ENCODE results near the gene MOB1A.
"Not testable (repeated sequence)": the region's sequence is repeated elsewhere in the genome, so short reads cannot be mapped to it uniquely, and the experiment has no call there.

The MOB1A gene

GRCh38 chr2:74188018-74188601 lies 9.4 kb upstream of the MOB1A start:
- H3K27me3 ChIP-seq (ENCODE audit: insufficient read depth, poor library complexity, severe bottlenecking), result no peaks in the 10 kb centered on the region
- H3K4me3 ChIP-seq (replicated peaks; ENCODE audit: insufficient read depth, low read length), result no peak overlapping the region
- TF ChIP-seq REST (IDR thresholded peaks at IDR 0.05; ENCODE audit: insufficient replicate concordance, low read depth) (no peak), POLR2AphosphoS5 (IDR thresholded peaks at IDR 0.05; ENCODE audit: low read depth) (no peak), GABPA (IDR thresholded peaks at IDR 0.05; ENCODE audit: low read depth) (no peak), SPI1 (IDR thresholded peaks at IDR 0.05; ENCODE audit: borderline replicate concordance, low read depth) (no peak)
- TF ChIP-seq, protein P1, sequence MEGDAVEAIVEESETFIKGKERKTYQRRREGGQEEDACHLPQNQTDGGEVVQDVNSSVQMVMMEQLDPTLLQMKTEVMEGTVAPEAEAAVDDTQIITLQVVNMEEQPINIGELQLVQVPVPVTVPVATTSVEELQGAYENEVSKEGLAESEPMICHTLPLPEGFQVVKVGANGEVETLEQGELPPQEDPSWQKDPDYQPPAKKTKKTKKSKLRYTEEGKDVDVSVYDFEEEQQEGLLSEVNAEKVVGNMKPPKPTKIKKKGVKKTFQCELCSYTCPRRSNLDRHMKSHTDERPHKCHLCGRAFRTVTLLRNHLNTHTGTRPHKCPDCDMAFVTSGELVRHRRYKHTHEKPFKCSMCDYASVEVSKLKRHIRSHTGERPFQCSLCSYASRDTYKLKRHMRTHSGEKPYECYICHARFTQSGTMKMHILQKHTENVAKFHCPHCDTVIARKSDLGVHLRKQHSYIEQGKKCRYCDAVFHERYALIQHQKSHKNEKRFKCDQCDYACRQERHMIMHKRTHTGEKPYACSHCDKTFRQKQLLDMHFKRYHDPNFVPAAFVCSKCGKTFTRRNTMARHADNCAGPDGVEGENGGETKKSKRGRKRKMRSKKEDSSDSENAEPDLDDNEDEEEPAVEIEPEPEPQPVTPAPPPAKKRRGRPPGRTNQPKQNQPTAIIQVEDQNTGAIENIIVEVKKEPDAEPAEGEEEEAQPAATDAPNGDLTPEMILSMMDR (IDR thresholded peaks at IDR 0.05; ENCODE audit: insufficient read depth, low read length), result no peak
- no peak for DNase-seq (ENCODE audit: low read depth in 1 of 2, low spot score in 1 of 2)
- no peak overlapping the region for H3K27ac ChIP-seq (replicated peaks)

- H3K27ac ChIP-seq (replicated peaks), result peak overlapping the region; percentile 98
- DNase-seq (ENCODE audit: low read depth in 1 of 2, low spot score in 1 of 2); H3K27me3 ChIP-seq (ENCODE audit: insufficient read depth, poor library complexity, severe bottlenecking); H3K4me3 ChIP-seq (replicated peaks; ENCODE audit: insufficient read depth, low read length): not testable (repeated sequence)
Measured at GRCh38 chr2:74186706-74187105, 8.0 kb upstream of the MOB1A start.

- Histone ChIP-seq H3K27me3 (ENCODE audit: insufficient read depth, poor library complexity, severe bottlenecking) (no peaks in the 10 kb centered on the region), H3K27ac (replicated peaks) (peak overlapping the region; percentile 98), H3K4me3 (replicated peaks; ENCODE audit: insufficient read depth, low read length) (no peak overlapping the region)
- TF ChIP-seq, protein P1 (IDR thresholded peaks at IDR 0.05; ENCODE audit: insufficient read depth, low read length), result no peak
- TF ChIP-seq POLR2AphosphoS5 (IDR thresholded peaks at IDR 0.05; ENCODE audit: low read depth) (peak; percentile 86), REST (IDR thresholded peaks at IDR 0.05; ENCODE audit: insufficient replicate concordance, low read depth) (no peak), SPI1 (IDR thresholded peaks at IDR 0.05; ENCODE audit: borderline replicate concordance, low read depth) (peak; percentile 35; the same call in 1 of the 2 replicates), GABPA (IDR thresholded peaks at IDR 0.05; ENCODE audit: low read depth) (no peak)
- DNase-seq (ENCODE audit: low read depth in 1 of 2, low spot score in 1 of 2), result peak; percentile 98
Measured at GRCh38 chr2:74186038-74186437, 7.4 kb upstream of the MOB1A start.

DNA sequence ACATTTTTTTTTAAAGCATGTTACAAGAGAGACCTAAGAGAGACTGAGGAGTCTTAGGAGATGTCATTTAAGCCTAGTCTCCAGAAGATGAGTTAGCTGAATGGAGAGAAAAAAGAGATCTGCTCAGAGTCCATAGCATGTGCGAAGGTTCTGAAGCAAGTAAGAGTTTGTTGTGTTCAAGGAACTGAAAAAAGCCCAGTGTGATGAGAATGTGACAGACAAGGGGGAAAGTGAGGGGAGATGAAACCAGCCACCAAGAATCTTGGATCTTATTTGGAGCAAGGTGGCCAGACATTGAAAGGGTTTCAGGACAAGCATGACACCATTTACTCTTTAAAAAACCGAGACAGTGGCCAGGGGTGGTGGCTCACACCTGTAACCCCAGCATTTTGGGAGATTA lies 5.2 kb upstream of the MOB1A start:
- no peak overlapping the region for H3K4me3 ChIP-seq (replicated peaks; ENCODE audit: insufficient read depth, low read length)
- peak overlapping the region; percentile 98 for H3K27ac ChIP-seq (replicated peaks)
- DNase-seq (ENCODE audit: low read depth in 1 of 2, low spot score in 1 of 2), result no peak
- TF ChIP-seq, protein P1 (IDR thresholded peaks at IDR 0.05; ENCODE audit: insufficient read depth, low read length), result no peak
- TF ChIP-seq SPI1 (IDR thresholded peaks at IDR 0.05; ENCODE audit: borderline replicate concordance, low read depth) (no peak), GABPA (IDR thresholded peaks at IDR 0.05; ENCODE audit: low read depth) (no peak), REST (IDR thresholded peaks at IDR 0.05; ENCODE audit: insufficient replicate concordance, low read depth) (no peak), POLR2AphosphoS5 (IDR thresholded peaks at IDR 0.05; ENCODE audit: low read depth) (no peak)
- H3K27me3 ChIP-seq (ENCODE audit: insufficient read depth, poor library complexity, severe bottlenecking), result no peaks in the 10 kb centered on the region

Data from HL-60 (cell line).